GM20000 (cell line): ENCODE results near the gene CROCC.
A peak's percentile ranks its signal among the peaks of the same experiment; 100 is the strongest.

Source experiments
- DNase-seq: peaks from one replicate; pipeline ENCODE4 v3.0.0; 2012; ENCODE audit warnings: low spot score
- CTCF ChIP-seq: IDR thresholded peaks from 2 replicates; pipeline ENCODE4 v1.5.1; 2012; ENCODE audit warnings: mild to moderate bottlenecking, control low read depth; ENCODE audit errors: extremely low read depth, missing control alignments

The CROCC gene

GRCh38 chr1:17005365-17005740 is 83.6 kb downstream of the CROCC start:
- no peak for TF ChIP-seq CTCF
- DNase-seq: no peak

- no peak for TF ChIP-seq CTCF
- DNase-seq: no peak
Observed at GRCh38 chr1:17007121-17007520, 85.4 kb downstream of the CROCC start.

- no peak for TF ChIP-seq CTCF
- DNase-seq: no peak
Observed at GRCh38 chr1:17008208-17008855, 86.6 kb downstream of the CROCC start.

GRCh38 chr1:17009706-17010105 is 88.0 kb downstream of the CROCC start:
- no peak for TF ChIP-seq CTCF
- peak; percentile 37 for DNase-seq

- no peak for TF ChIP-seq CTCF
- peak; percentile 67 for DNase-seq
Observed at GRCh38 chr1:17011092-17011438, 89.3 kb downstream of the CROCC start.

GRCh38 chr1:17011439-17012307 is 89.9 kb downstream of the CROCC start, which contains the start of gene ATP13A2:
Gene ATP13A2, minus strand, starts transcription at chr1:17011928. Its CDS starts 190 bp downstream, at chr1:17011738.
- peak; percentile 94 for DNase-seq
- TF ChIP-seq CTCF: no peak

GRCh38 chr1:17012775-17013490 is 91.2 kb downstream of the CROCC start:
- no peak for TF ChIP-seq CTCF
- DNase-seq: no peak
